Stimulated activated CD8-positive, alpha-beta memory T cell treated with anti-CD3 and anti-CD28 coated beads, Interleukin-7, amount 100 ng/mL, for 4 hours (primary cell): Measurements from ENCODE around the gene SLC25A4.
"Not testable (repeated sequence)": the region's sequence is repeated elsewhere in the genome, so short reads cannot be mapped to it uniquely, and the experiment has no call there.

Experiments
- DNase-seq, 2 donors: peaks; one replicate each; pipeline ENCODE4 v3.0.0-alpha.2; 2020; ENCODE audit warnings: low read depth in 2 of 2

Gene SLC25A4

DNA sequence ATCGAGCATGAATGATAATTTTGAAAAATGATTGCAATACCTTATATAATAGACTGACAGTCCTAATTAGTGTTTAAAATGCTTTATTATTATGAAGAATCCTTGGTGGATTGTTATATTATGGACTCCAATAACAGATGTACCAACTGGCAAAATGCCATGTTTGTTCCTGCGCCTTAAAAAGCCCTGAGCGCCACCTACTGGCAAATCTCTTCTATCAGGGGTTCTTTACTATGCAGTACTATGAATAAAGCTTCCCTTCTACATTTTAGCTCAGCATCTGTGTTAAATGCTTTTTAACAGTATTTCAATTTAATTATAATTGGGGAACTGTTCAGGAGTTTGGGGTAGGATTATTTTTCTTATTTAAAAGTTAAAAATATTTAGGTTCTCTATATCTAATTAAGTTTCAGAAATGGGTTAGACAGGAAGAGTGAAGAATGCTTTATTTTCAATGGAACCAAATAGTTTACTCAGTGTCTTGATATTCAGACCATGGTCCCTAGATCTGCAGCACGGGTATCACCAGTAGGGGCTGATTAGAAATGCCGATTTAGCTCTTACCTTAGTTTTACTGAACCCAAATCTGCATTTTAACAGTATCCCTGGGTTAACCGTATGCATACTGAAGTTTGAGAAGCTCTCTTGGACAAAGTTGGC, 40.7 kb downstream of the SLC25A4 start:
- DNase-seq = peak; percentile 47 to 69

DNA sequence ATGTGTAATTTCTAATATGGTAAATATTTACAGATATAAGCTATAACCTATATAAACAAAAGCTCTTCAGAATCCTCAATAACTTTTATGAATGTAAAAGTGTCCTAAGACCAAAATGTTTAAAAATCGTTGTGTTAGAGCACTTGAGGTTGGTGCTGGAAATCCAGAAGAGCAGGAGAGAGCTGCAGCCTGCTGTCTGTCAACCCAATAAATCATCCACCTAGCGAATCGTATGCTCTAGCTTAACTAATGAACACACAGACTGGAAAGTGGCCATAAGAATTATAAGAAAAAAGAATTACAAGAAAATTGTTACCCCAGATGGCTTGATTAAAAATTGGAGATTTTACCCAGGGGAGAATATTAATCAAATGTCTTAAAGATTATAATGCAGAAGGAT, 43.7 kb downstream of the SLC25A4 start:
- DNase-seq = no peak

- DNase-seq = no peak
Observed at GRCh38 chr4:185189606-185190305, 46.7 kb downstream of the SLC25A4 start.

DNA sequence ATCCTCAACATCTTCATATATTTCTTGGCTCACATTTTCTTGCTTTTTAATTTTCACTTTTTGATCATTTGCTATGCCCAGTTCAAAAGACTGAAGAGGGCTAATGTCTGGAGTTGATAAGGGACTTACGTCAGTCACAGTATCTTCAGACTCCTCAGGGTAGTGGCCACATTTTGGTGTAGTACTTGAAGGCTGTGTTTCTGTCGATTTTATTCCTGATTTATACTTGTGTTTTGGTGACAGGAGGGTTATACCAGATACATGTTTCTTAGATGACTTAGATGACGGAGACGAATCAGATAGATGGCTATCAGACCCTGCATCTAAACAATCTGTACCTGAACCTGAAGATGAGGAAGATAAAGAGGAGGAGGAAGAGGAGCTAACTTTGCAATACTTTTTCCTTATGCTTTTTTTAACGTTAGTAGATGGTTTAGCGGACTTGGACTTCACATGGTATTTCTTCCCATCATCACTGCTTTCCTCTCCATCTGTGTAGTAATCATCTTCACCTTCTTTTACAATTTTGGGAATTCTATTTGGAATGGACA, 47.3 kb downstream of the SLC25A4 start:
- DNase-seq = no peak

DNA sequence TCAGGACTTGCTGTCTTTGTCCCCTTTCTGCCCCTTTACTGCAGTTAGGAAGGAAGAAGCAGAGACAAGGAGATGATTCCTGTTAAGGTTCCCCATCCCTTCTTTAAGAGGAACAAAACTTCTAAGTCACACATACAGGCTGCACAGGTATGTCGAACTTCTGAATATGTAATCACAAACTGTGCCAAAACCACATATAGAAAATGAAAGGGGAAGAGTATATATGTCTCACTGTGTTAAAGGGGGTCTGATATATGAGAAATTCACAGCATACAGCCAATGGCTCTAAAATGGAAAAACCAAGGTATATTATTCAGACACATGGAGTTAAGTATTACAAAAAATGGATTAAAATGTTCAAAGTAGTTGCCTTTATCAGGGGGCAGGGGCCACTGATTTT, 49.0 kb downstream of the SLC25A4 start:
- no peak for DNase-seq

DNA sequence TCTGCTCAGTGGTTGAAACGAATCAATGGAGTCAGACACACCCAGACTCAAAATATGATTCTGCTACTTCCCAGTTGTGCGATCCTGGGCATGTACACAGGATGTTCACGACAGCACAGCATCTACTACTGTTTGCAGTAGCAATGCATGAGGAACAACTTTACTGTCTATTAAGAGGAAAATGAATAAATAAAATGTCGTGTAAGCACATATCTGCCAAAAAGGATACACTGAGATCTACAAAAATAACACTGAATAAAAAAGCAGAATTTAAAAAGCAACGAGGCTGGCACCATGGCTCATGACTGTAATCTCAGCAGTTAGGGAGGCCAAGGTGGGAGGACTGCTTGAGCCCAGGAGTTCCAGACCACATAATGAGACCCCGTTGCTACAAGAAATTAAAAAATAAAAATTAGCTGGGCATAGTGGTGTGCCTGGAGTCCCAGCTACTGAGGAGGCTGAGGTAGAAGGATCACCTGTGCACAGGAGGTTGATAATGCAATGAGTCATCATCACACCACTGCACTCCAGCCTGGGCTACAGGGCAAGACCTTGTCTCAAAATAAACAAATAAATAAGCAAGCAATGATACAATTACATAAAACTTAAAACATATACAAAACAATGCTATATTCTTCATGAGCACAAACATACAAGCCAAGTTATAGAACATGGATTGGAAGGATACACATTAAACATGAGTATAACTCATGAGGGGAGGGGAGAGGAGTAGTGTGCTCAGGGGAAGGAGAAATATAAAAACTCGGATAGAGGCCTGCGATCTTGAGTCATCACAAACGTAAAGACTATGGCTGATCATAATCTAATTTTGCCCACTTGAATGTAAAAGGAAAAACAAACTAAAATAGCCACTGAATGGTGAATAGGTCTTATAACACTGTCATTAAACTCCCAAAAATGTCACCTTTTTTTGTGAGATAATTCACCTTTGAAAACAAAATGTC, 52.1 kb downstream of the SLC25A4 start:
- no peak for DNase-seq

- DNase-seq = no peak
Observed at GRCh38 chr4:185196437-185196836, 53.4 kb downstream of the SLC25A4 start.

GRCh38 chr4:185198189-185198588, 55.1 kb downstream of the SLC25A4 start:
- DNase-seq = not testable (repeated sequence)
